GM19025 (cell line): ENCODE measurements around the gene FXYD7.

ENCODE experiments used
- ATAC-seq: cut with Tn5 transposase; IDR thresholded peaks from one replicate; pipeline ENCODE4 v1.9.1; 2021; ENCODE audit warnings: mild to moderate bottlenecking, low read depth, moderate library complexity; ENCODE audit not compliant: unreplicated experiment

FXYD7 gene

DNA sequence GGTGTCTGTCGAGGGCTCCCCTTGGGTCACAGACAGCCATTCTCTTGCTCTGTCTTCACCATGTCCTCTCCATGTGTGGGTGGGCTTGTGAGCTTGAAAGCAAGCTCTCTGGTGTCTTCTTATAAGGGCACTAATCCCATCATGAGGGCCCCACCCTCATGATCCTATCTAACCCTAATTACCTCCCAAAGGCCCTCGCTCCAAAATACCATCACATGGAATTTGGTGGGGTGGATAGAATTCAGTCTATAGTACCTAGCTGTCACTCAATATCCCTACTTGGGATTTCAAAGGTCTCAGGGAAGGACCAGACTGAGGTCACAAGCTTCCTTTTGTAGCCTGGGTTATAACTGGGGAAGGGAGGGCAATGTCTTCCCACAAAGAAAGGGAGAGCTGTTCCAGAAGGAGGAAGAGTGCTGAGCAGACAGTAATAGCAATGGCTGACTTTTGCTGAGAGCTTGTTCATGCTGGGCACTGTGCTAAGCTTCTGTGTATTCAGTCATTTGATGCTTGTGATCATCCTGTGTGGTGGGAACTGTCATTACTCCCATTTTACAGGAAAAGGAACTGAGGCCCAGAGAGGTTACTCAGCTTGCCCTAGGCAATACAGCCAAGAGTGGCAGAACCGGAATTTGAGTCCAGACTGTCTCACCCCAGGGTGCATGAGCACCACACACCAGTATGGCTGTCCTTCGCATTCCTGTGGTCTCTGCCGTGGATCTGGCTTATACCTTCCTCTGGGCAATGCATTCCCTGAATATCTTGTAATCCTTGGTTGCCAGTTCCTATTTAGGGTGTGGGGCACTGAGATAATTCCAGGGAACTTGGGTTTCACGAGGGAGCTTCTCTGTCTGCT is 19.6 kb downstream of the FXYD7 start:
- ATAC-seq, result no peak

DNA sequence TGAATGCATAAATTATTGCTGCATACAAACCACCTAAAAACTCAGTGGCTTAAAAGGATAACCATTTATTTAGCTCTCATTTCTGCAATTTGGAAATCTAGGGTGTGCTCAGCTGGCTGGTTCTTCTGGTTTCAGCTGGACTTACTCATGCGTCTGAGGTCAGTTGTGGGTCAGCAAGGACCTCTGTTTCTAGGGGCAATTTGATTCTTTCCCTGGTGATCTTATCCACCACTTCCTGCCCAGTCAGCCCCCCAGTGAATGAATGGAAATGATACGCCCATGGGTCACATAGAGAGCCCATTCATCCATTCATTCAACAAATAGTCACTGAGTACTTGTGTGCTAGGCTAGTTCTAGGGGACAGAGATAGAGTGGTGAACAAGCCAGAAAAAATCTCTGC is 21.4 kb downstream of the FXYD7 start:
- ATAC-seq, result no peak

DNA sequence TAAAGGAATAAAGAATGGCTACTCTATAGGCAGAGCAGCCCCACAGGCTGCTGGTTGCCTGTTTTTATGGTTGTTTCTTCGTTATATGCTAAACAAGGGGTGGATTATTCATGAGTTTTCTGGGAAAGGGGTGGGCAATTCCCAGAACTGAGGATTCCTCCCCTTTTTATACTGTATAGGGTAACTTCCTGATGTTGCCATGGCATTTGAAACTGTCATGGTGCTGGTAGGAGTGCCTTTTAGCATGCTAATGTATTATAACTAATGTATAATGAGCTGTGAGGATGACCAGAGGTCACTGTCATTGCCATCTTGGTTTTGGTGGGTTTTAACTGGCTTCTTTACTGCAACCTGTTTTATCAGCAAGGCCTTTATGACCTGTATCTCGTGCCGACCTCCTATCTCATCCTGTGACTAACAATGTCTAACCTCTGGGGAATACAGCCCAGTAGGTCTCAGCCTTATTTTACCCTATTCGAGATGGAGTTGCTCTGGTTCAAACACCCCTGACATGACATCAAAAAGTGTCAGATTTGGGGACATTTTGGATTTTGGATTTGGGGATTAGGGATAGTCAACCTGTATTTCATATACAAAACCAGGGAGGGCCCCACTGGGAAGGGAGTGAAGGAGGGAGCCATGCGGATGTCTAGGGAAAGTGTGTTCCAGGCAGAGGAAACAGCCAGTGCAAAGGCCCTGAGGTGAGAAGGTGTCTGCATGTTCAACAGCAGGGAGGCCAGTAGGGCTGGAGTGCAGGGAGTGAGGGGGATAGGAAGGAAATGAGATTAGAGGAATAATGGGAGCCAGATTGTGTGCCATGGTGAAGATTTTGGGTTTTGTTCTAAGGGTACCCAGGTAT is 22.4 kb downstream of the FXYD7 start:
- ATAC-seq, result no peak

GRCh38 chr19:35166100-35167063 is 23.3 kb downstream of the FXYD7 start:
- ATAC-seq, result no peak

- ATAC-seq, result no peak
These were observed 24.4 kb downstream of the FXYD7 start for GRCh38 chr19:35167251-35168119.

- ATAC-seq, result no peak
These were observed 25.1 kb downstream of the FXYD7 start for GRCh38 chr19:35168196-35168595.

DNA sequence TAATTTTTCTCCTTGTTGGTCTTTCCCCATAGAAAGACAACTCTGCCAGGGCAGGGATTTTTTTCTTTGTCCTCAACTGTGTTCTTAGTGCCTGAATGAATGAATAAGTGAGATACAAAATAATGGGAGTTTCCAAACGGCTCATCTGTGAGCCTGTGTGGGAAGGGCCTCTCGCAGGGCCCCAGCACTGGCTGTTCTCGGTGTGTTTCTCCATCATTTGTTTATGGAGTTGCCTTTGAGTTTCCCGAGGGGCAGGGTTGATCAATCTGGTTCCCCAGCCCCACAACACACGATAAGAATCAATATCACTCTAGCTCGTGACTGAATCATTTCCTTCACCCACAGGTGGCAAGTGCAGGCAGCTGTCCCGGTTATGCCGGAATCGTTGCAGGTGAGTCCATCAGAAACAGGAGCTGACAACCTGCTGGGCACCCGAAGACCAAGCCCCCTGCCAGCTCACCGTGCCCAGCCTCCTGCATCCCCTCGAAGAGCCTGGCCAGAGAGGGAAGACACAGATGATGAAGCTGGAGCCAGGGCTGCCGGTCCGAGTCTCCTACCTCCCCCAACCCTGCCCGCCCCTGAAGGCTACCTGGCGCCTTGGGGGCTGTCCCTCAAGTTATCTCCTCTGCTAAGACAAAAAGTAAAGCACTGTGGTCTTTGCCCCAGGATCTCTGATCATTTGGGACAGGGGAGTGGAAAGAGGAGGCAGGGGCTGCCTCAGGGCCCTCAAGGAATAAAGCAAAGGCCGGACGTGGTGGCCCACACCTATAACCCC is 26.4 kb downstream of the FXYD7 start:
- ATAC-seq, result no peak

- no peak for ATAC-seq
These were observed 27.5 kb downstream of the FXYD7 start for GRCh38 chr19:35170359-35171061.

DNA sequence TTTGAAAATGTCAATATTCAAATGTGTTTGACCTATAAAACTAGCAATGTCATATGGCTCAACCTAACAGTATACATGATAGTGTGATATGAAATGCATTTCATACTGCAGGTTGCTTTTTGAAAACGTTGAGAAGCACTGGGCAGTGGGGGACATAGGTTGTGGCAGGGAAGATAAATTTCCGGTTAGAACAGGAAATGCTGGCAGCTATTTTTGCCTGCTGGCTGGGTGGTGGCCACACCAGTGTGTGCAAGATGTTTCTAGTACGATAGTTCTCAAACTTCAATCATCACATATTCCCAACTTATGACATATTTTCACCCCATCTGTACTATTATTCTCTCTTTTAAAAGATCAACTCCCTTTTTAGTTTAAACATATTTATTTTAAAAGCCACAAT is 28.7 kb downstream of the FXYD7 start:
- ATAC-seq, result no peak

DNA sequence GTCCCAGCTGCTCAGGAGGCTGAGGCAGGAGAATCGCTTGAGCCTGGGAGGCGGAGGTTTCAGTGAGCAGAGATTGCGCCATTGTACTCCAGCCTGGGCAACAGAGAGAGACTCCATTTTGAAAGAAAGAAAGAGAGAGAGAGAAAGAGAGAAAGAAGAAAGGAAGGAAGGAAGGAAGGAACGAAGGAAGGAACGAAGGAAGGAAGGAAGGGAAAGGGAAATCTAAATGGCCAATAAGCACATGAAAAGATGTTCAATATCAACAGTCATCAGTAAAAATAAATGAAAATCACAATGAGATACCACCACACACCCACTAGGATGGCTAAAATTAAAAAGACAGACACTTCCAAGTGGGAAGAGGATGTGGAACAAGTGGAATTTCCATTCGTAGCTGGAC is 31.2 kb downstream of the FXYD7 start:
- ATAC-seq, result no peak

- ATAC-seq, result no peak
These were observed 33.1 kb downstream of the FXYD7 start for GRCh38 chr19:35176181-35176570.

DNA sequence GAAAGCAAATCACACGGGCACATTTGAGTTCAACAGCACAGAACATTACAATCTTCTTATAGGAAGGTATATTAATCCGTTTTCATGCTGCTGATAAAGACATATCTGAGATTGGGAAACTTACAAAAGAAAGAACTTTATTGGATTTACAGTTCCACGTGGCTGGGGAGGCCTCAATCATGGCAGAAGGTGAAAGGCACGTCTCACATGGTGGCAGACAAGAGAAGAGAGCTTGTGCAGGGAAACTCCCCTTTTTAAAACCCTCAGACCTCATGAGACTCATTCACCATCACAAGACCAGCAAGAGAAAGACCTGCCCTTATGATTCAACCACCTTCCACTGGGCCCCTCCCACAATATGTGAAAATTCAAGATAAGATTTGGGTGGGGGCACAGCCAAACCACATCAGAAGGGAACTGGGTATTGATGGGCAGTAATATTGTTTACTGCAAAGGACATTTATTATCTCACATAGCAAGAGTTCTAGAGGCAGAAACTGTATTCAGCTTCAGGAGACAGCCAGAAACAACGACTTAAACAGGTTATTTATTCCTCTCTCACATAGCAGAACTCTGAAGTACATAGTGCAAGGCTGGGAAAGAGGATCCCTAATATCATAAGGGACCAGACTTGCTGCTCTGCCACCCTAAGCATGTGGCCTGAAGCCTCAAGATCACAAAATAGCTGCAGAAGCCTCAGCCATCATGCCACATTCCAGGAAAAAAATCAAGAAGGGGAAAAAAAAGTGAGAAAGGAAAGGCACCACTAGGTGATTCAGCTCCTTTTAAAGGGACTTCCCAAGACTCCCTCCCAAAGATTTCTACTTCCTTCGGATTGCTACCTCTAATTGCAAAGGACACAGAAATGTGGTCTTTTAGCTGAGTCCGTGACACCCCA is 34.6 kb downstream of the FXYD7 start:
- no peak for ATAC-seq

GRCh38 chr19:35178701-35179100 is 35.6 kb downstream of the FXYD7 start:
- ATAC-seq, result no peak

- ATAC-seq, result no peak
These were observed 36.8 kb downstream of the FXYD7 start for GRCh38 chr19:35179830-35180229.

DNA sequence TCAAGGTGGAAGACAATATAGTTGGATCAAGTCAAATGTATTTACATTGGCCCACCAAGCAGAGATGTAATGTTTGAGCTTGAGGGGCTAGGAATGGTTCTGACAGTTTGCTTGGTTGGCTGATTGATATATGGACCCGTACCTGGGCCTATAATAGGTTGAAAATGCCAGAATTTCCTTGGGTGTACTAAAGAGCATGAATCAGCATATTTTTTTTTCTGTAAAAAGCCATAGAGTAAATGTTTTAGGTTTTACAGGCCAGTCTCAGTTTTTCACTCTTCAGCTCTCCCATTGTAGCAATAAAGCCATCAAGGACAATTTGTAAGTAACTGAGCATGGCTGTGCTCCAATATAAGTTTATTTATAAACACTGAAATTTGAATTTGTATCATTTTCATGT is 38.3 kb downstream of the FXYD7 start:
- no peak for ATAC-seq

DNA sequence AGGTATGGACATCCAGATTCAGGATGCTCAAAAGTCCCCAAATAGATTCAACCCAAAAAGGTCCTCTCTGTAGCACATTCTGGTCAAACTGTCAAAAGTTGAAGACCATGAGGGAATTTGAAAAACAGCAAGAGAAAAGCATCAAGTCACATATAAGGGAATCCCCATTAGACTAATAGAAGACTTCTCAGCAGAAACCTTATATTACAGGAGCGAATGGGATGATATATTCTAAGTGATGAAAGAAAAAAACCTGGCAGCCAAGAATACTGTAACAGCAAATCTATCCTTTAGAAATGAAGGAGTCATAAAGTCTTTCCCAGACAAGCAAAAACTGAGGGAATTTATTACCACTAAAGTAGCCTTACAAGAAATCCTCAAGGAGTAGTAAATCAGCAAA is 41.2 kb downstream of the FXYD7 start:
- ATAC-seq, result no peak

- ATAC-seq, result no peak
These were observed 41.8 kb downstream of the FXYD7 start for GRCh38 chr19:35184884-35185283.
